Liver (tissue), 9 donors: ENCODE measurements around the gene GRIN2A. TPM values are rescaled to one million over a fixed set of nuclear protein-coding genes. Genes with fewer than 3 reads are reported as not detected.

Experiments
- DNase-seq: peaks from one replicate; pipeline ENCODE4 v3.0.0-alpha.2; 2017; ENCODE audit warnings: low spot score
- H3K27ac ChIP-seq, 2 donors: one replicate each; pipeline ENCODE4 v1.7.0; 2013; ENCODE audit warnings: inconsistent platforms in 2 of 2, low read length in 2 of 2, control low read depth in 1 of 2, low read depth in 1 of 2, mild to moderate bottlenecking in 1 of 2
- H3K27me3 ChIP-seq, 4 donors: one replicate each; pipeline versions ENCODE4 v1.6.1 to v1.7.0; 2013; ENCODE audit warnings: low read length in 3 of 4, inconsistent platforms in 1 of 4, mild to moderate bottlenecking in 1 of 4, moderate library complexity in 1 of 4; ENCODE audit not compliant: control insufficient read depth in 4 of 4, insufficient read depth in 4 of 4
- H3K36me3 ChIP-seq, 4 donors: one replicate each; pipeline versions ENCODE4 v1.6.1 to v1.7.0; 2013; ENCODE audit warnings: low read length in 3 of 4, mild to moderate bottlenecking in 3 of 4, low read depth in 1 of 4, moderate library complexity in 1 of 4; ENCODE audit not compliant: control insufficient read depth in 4 of 4, insufficient read depth in 3 of 4
- H3K4me1 ChIP-seq, 4 donors: one replicate each; pipeline versions ENCODE4 v1.6.1 to v1.7.0; 2013; ENCODE audit warnings: low read length in 3 of 4, mild to moderate bottlenecking in 3 of 4, moderate library complexity in 1 of 4; ENCODE audit not compliant: control insufficient read depth in 4 of 4, insufficient read depth in 4 of 4
- H3K4me3 ChIP-seq, 3 donors: one replicate each; pipeline versions ENCODE4 v1.6.1 to v1.7.0; 2013; ENCODE audit warnings: low read length in 3 of 3, control low read depth in 1 of 3, low read depth in 1 of 3, mild to moderate bottlenecking in 1 of 3
- H3K9ac ChIP-seq, 2 donors: one replicate each; pipeline ENCODE4 v1.7.0; 2013; ENCODE audit warnings: low read length in 2 of 2, mild to moderate bottlenecking in 2 of 2, moderate library complexity in 2 of 2, control low read depth in 1 of 2, low read depth in 1 of 2
- H3K9me3 ChIP-seq, 4 donors: one replicate each; pipeline versions ENCODE4 v1.6.1 to v1.7.0; 2013; ENCODE audit warnings: low read length in 3 of 4; ENCODE audit not compliant: control insufficient read depth in 4 of 4
- CTCF ChIP-seq: fragments of 150-350 bp; IDR thresholded peaks from 2 replicates; pipeline ENCODE4 v1.5.1; 2017; ENCODE audit warnings: improper control_type of control experiment, low read depth, low read length; ENCODE audit not compliant: missing input control
- EGR1 ChIP-seq, 2 donors: IDR thresholded peaks; 2 replicates each; pipeline ENCODE4 v1.6.1; 2016 to 2018; ENCODE audit warnings: antibody characterized with exemption in 2 of 2, low read depth in 2 of 2
- FOXA1 ChIP-seq: IDR thresholded peaks from 2 replicates; pipeline ENCODE4 v1.6.1; 2016; ENCODE audit warnings: antibody characterized with exemption
- FOXA2 ChIP-seq: IDR thresholded peaks from 2 replicates; pipeline ENCODE4 v1.6.1; 2016; ENCODE audit warnings: antibody characterized with exemption
- GABPA ChIP-seq, 2 donors: IDR thresholded peaks in 1 of 2; conservative IDR thresholded peaks in 1 of 2; 2 replicates each; pipeline ENCODE4 v1.6.1; 2016; ENCODE audit warnings: antibody characterized with exemption in 2 of 2, mild to moderate bottlenecking in 1 of 2, moderate library complexity in 1 of 2
- HNF4A ChIP-seq, 2 donors: conservative IDR thresholded peaks; 2 replicates each; pipeline ENCODE4 v1.6.1; 2016; ENCODE audit warnings: antibody characterized with exemption in 2 of 2, mild to moderate bottlenecking in 2 of 2
- HNF4G ChIP-seq: IDR thresholded peaks from 2 replicates; pipeline ENCODE4 v1.6.1; 2016; ENCODE audit warnings: antibody characterized with exemption
- JUND ChIP-seq, 2 donors: IDR thresholded peaks; 2 replicates each; pipeline ENCODE4 v1.6.1; 2016; ENCODE audit warnings: antibody characterized with exemption in 2 of 2
- MAX ChIP-seq: IDR thresholded peaks from 2 replicates; pipeline ENCODE4 v1.6.1; 2016; ENCODE audit warnings: antibody characterized with exemption
- RAD21 ChIP-seq, 2 donors: IDR thresholded peaks; 2 replicates each; pipeline ENCODE4 v1.6.1; 2016; ENCODE audit warnings: antibody characterized with exemption in 2 of 2, mild to moderate bottlenecking in 2 of 2
- RXRA ChIP-seq, 2 donors: IDR thresholded peaks; 2 replicates each; pipeline ENCODE4 v1.6.1; 2017 to 2018; ENCODE audit warnings: antibody characterized with exemption in 2 of 2, mild to moderate bottlenecking in 1 of 2
- SP1 ChIP-seq: IDR thresholded peaks from 2 replicates; pipeline ENCODE4 v1.6.1; 2018; ENCODE audit warnings: antibody characterized with exemption, mild to moderate bottlenecking
- TAF1 ChIP-seq: conservative IDR thresholded peaks from 2 replicates; pipeline ENCODE4 v1.6.1; 2016; ENCODE audit warnings: antibody characterized with exemption, mild to moderate bottlenecking
- YY1 ChIP-seq: IDR thresholded peaks from 2 replicates; pipeline ENCODE4 v1.6.1; 2016; ENCODE audit warnings: antibody characterized with exemption, mild to moderate bottlenecking
- ZBTB33 ChIP-seq: IDR thresholded peaks from 2 replicates; pipeline ENCODE4 v1.6.1; 2016; ENCODE audit warnings: antibody characterized with exemption
- WGBS: extraction: QIAGEN DNeasy Blood & Tissue Kit; methylation state at CpG from one replicate; pipeline ENCODE4 v1.1.7; 2013; 5-methylcytosine and 5-hydroxymethylcytosine counted together
- polyA plus RNA-seq, 2 donors: library from polyadenylated mRNA; stranded (reverse) in 1 of 2; unstranded in 1 of 2; fragments of 200-250 nt in 1 of 2; fragments of >200 nt in 1 of 2; fragmentation: Nextera tagmentation in 1 of 2; extraction: Ambion mirVana in 1 of 2; gene quantifications; one replicate each; pipeline versions ENCODE4 v1.2.1 to v1.2.3, GENCODE V29; 2013 to 2015
- total RNA-seq, 2 donors: library from RNA; depleted of rRNA; stranded (reverse); fragments of >200 nt; gene quantifications; one replicate each; pipeline ENCODE4 v1.2.3, GENCODE V29; 2014
- donor health status: healthy.
- donor health status: healthy.
- donor health status: healthy.
- donor health status: healthy.
- donor health status: healthy.

The GRIN2A gene
- total and polyA plus RNA-seq, 4 donors = under 0.01 to 0.08 (median 0.07) TPM; not detected in 1

- no peak for TF ChIP-seq ZBTB33
- no peak for TF ChIP-seq HNF4G
- TF ChIP-seq RAD21 (IDR thresholded peaks at IDR 0.05) = no peak
Measured at GRCh38 chr16:9953908-9954570, 228.2 kb downstream of the GRIN2A start (continued).

- no peak overlapping the region for H3K9ac ChIP-seq
- no peak overlapping the region for H3K4me3 ChIP-seq
- TF ChIP-seq FOXA1 = no peak
- no peak for TF ChIP-seq SP1
- TF ChIP-seq CTCF = no peak
- no peak for TF ChIP-seq JUND (IDR thresholded peaks at IDR 0.05)
- no peak for TF ChIP-seq FOXA2
- no peak for TF ChIP-seq TAF1
- no peak for TF ChIP-seq ZBTB33
- no peak for TF ChIP-seq RXRA (IDR thresholded peaks at IDR 0.05)
- no peak for TF ChIP-seq GABPA (IDR thresholded peaks at IDR 0.05 in 1 of 2, conservative IDR thresholded peaks at IDR 0.05 in 1 of 2)
- no peak for TF ChIP-seq HNF4G
- TF ChIP-seq EGR1 (IDR thresholded peaks at IDR 0.05; ENCODE audit: low read depth in 2 of 2) = no peak
- no peak for TF ChIP-seq RAD21 (IDR thresholded peaks at IDR 0.05)
- TF ChIP-seq YY1 = no peak
- TF ChIP-seq MAX = no peak
- no peak overlapping the region for H3K27ac ChIP-seq
- H3K27me3 ChIP-seq = no peaks in the 10 kb centered on the region
- no peaks in the 10 kb centered on the region for H3K9me3 ChIP-seq
- DNase-seq = no peak
- 67% methylated on average over 7 of the region's 7 CpGs for WGBS
- no peaks in the 10 kb centered on the region for H3K4me1 ChIP-seq
- no peaks in the 10 kb centered on the region for H3K36me3 ChIP-seq
Measured at GRCh38 chr16:9950658-9951057, 231.6 kb downstream of the GRIN2A start.

- Histone ChIP-seq H3K9ac (no peak overlapping the region), H3K27me3 (no peaks in the 10 kb centered on the region), H3K4me1 (no peaks in the 10 kb centered on the region), H3K27ac (no peak overlapping the region), H3K36me3 (no peaks in the 10 kb centered on the region), H3K9me3 (no peaks in the 10 kb centered on the region), H3K4me3 (no peak overlapping the region)
- DNase-seq = no peak
- WGBS = 79% methylated on average over 5 of the region's 5 CpGs
- TF ChIP-seq JUND (IDR thresholded peaks at IDR 0.05) (no peak), CTCF (no peak), RAD21 (IDR thresholded peaks at IDR 0.05) (no peak), FOXA1 (no peak), RXRA (IDR thresholded peaks at IDR 0.05) (no peak), HNF4G (no peak), HNF4A (conservative IDR thresholded peaks at IDR 0.05) (no peak), GABPA (IDR thresholded peaks at IDR 0.05 in 1 of 2, conservative IDR thresholded peaks at IDR 0.05 in 1 of 2) (no peak)
Measured at GRCh38 chr16:9949396-9949795, 232.8 kb downstream of the GRIN2A start.
